Measurements from ENCODE around the gene CENPX.

GRCh38 chr17:81980707-81981343 lies 41.9 kb downstream of the CENPX start:
- TF ChIP-seq TCF12 (IDR thresholded peaks at IDR 0.05; ENCODE audit: low read depth): no peak
- no peak for TF ChIP-seq EGR1 (IDR thresholded peaks at IDR 0.05)
- no peak for TF ChIP-seq CEBPB (IDR thresholded peaks at IDR 0.05)
